Left ventricle myocardium superior (tissue), 1 donor: Measurements from ENCODE around the gene LRRFIP1. TPM values are rescaled to one million over a fixed set of nuclear protein-coding genes. Genes with fewer than 3 reads are reported as not detected.
"Not testable (repeated sequence)": the region's sequence is repeated elsewhere in the genome, so short reads cannot be mapped to it uniquely, and the experiment has no call there.

Source experiments
- ATAC-seq: fragments of 200-7000 bp; cut with Tn5 transposase; one replicate; pipeline ENCODE4 v1.9.1; 2020; ENCODE audit warnings: mild to moderate bottlenecking, moderate library complexity
- DNase-seq: peaks from one replicate; pipeline ENCODE4 v3.0.0-alpha.2; 2020
- intact Hi-C: fragments of 100-400 bp; cut with micrococcal nuclease; formaldehyde crosslinking; loops from one replicate; pipeline ENCODE4 v1.11.0; 2022
- total RNA-seq: library from RNA; stranded (reverse); fragmentation: NEBNext Ultra II Directional; extraction: Animal tissue kit (Norgen Biotek cat#: 25700); gene quantifications from one replicate; pipeline ENCODE4 v1.2.1, GENCODE V29; 2021
- donor health status: DM: no; HTN: yes; CAD: no; lungs with severe emphysema.

The LRRFIP1 gene
- total RNA-seq, 1 donor from 2014 or later, result 101 TPM

GRCh38 chr2:237595829-237596519 is 31.4 kb upstream of the LRRFIP1 start:
- intact Hi-C loops, DNase-seq, ATAC-seq: not testable (repeated sequence)

DNA sequence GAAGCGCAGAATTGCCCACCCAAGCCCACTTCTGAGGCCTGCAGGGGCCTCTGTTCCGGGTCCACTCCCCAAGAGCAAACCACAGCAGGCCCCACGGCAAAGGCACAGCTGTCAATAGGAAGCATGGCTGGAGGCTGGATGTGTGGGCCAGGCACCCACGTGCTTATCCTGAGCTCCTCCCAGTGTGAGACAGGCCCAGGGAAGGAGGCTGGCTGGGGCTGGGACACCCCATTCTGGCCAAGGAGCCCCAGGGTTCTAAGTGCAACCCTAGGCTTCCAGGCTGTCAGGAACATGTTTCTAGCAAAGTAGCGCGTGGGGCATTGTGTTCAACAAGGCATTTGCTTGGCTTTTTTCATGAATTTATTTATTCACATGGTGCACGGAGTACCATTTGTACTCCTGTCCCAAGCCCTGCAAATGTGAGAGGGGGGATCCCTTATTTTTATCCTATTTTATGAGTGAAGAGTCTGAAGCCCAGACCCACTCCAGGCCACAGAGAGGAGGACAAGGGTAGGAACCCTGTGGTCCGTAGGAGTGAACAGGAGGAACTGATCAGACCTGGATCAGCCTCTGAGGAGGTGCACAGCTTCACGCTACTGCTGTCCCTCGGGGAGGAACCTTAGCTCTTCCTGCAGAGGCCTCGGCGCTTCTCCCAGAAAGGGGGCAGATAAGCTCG is 30.7 kb upstream of the LRRFIP1 start:
- DNase-seq (no peak), ATAC-seq (no peak)
- intact Hi-C loops, result no loop called here

- intact Hi-C loops, result no loop called here
- no peak for DNase-seq
- no peak for ATAC-seq
Measured at GRCh38 chr2:237597196-237598145, 29.9 kb upstream of the LRRFIP1 start.

DNA sequence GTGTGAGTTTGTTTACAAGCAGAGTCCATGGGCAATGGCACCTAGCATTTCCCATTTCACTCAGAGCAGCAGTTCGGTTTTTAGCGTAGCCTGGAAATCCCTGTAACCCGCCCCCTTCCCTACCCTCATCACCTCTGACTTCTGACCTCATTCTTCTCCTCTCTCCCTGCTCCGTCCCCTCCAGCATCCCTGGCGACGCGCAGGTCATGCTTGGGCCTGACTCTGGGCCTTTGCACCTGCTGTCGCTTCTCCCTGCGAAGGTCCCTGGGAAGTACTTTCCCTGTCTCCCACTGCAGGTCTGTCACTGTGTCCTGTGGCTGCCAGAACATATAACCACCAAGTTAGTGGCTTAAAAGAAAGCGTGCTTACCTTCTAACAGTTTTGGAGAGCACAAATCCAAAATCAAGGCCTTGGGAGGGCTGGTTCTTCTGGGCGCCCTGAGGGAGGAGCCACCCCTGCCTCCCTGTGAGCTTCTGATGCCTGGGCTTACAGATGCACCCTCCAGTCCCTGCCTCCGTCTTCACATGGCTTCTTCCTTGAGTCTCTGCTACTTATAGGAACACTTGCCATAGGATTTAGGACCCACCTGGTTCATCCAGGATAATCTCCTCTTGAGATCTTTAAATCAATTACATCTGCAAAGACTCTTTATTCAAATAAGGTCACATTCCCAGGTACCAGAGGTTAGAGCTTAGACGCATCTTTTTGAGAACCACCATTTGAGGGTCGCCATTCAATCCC is 28.7 kb upstream of the LRRFIP1 start:
- ATAC-seq (no peak), DNase-seq (no peak)
- intact Hi-C loops, result no loop called here

DNA sequence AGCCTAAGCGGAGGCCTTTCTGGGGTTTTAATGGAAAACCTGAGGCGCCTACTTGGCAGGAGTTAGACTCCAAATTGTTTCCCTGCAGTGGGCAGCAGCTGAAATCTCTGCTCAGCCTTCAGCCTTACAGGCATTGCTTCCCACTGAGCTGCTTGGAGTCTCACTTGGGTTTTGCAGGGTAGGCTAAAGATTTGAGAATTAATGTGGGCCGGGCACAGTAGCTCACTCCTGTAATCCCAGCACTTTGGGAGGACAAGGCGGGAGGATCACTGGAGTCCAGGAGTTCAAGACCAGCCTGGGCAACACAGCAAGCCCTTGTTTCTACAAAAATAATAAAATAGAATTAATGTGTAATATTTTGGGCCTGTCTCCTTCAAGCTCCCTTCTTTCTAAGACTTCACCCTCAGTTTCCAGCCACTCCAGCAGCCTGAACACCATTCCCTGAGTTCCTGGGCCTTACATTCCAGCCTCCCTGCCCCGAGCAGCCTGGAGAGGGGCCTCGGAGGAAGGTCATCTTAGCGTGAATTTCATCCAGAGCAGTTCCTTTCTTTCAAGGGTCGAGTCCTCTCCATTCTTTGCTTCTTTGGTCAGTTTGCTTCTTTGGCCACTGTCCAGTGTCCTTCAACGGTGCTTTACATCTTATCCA is 27.8 kb upstream of the LRRFIP1 start:
- intact Hi-C loops, result loop anchor here (10.0 kb wide), 1 partner anchor 75 kb away; no protein-coding TSS in a partner anchor
- DNase-seq, result no peak
- ATAC-seq, result no peak

GRCh38 chr2:237600205-237600846 is 27.1 kb upstream of the LRRFIP1 start:
- ATAC-seq, result peak; percentile 88
- intact Hi-C loops, result loop anchor here (10.0 kb wide), 1 partner anchor 74 kb away; no protein-coding TSS in a partner anchor
- peak; percentile 72 for DNase-seq

- intact Hi-C loops, result loop anchor here (10.0 kb wide), 1 partner anchor 73 kb away; no protein-coding TSS in a partner anchor
- DNase-seq (no peak), ATAC-seq (peak; percentile 5)
Measured at GRCh38 chr2:237601453-237602116, 25.8 kb upstream of the LRRFIP1 start.

- intact Hi-C loops, result loop anchor here (10.0 kb wide), 1 partner anchor 72 kb away; no protein-coding TSS in a partner anchor
- DNase-seq (no peak), ATAC-seq (no peak)
Measured at GRCh38 chr2:237602409-237602808, 25.0 kb upstream of the LRRFIP1 start.

GRCh38 chr2:237603049-237603717 is 24.2 kb upstream of the LRRFIP1 start:
- DNase-seq (no peak), ATAC-seq (no peak)
- intact Hi-C loops, result loop anchor here (10.0 kb wide), 1 partner anchor 72 kb away; no protein-coding TSS in a partner anchor

GRCh38 chr2:237603718-237604362 is 23.5 kb upstream of the LRRFIP1 start:
- no peak for DNase-seq
- no peak for ATAC-seq
- intact Hi-C loops, result loop anchor here (10.0 kb wide), 1 partner anchor 71 kb away; no protein-coding TSS in a partner anchor

DNA sequence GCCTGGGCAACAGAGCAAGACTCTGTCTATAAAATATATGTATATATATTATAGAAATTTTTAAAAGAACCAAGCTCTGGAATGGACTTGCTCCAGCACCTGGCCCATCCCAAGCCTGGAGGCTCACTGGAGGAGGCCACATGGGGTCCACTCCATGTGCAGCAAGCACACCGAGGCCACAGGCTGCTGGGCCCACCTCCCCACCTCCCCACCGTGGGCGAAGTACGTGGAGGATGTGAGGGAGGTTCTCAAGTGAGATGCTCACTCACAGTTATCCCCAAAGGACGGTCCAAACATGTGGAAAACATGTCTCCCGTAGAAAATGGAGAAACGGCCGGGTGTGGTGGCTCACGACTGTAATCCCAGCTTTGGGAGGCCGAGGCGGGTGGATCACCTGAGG is 23.0 kb upstream of the LRRFIP1 start:
- DNase-seq (no peak), ATAC-seq (no peak)
- intact Hi-C loops, result loop anchor here (10.0 kb wide), 1 partner anchor 70 kb away; no protein-coding TSS in a partner anchor

DNA sequence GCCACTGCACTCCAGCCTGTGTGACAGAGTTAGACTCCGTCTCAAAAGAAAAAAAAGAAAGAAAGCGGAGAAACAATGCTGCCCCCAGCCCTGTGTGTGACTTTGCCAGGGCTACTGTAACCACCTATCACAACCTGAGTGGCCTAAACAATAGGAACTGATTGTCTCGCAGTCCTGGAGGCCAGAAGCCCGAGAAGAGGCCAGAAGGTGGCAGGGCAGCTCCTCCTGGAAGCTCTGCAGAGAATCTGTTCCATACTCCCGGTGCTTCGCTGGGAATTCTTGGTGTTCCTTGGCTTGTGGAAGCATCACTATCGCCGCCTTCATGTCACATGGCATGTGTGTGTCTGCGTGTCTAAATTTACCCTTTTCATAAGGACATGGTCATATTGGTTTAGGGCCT is 22.4 kb upstream of the LRRFIP1 start:
- no peak for ATAC-seq
- intact Hi-C loops, result loop anchor here (10.0 kb wide), 1 partner anchor 70 kb away; no protein-coding TSS in a partner anchor
- no peak for DNase-seq

- intact Hi-C loops, result loop anchor here (10.0 kb wide), 1 partner anchor 68 kb away; no protein-coding TSS in a partner anchor
- DNase-seq, result not testable (repeated sequence)
Measured at GRCh38 chr2:237606522-237606921, 20.9 kb upstream of the LRRFIP1 start.

GRCh38 chr2:237612527-237613357 is 14.6 kb upstream of the LRRFIP1 start:
- no peak for DNase-seq
- intact Hi-C loops, result no loop called here
- no peak for ATAC-seq

More at GRCh38 chr2:237606522-237606921, 20.9 kb upstream of the LRRFIP1 start:
- not testable (repeated sequence) for ATAC-seq

GRCh38 chr2:237613679-237614078 is 13.7 kb upstream of the LRRFIP1 start:
- ATAC-seq (no peak), DNase-seq (no peak)
- intact Hi-C loops, result no loop called here
